ELR (cell line): Measurements from ENCODE around the gene ZNF689.
"Not testable (repeated sequence)": the region's sequence is repeated elsewhere in the genome, so short reads cannot be mapped to it uniquely, and the experiment has no call there.

Source experiments
- DNase-seq: peaks from one replicate; pipeline ENCODE4 v3.0.0-alpha.2; 2015; ENCODE audit warnings: low read depth

Gene ZNF689

DNA sequence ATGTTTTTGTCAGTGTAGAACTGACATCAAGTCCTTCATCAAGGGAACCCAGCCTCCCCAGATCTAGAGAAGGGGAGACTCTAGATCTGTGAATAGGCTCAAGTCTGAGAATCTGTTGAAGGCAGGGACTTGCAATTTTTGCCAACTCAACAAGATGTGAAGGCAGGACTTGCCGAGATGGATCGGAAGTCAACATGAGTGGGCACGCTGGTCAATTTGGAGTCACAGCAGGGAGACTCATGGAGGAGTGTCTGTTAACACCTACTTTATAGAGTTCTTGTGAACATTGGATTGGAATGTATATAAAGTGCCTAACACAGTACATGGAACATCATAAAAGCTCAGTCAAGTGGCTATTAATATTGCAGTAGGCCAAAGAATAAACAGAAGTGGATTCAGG is 10.0 kb downstream of the ZNF689 start:
- DNase-seq, result no peak

DNA sequence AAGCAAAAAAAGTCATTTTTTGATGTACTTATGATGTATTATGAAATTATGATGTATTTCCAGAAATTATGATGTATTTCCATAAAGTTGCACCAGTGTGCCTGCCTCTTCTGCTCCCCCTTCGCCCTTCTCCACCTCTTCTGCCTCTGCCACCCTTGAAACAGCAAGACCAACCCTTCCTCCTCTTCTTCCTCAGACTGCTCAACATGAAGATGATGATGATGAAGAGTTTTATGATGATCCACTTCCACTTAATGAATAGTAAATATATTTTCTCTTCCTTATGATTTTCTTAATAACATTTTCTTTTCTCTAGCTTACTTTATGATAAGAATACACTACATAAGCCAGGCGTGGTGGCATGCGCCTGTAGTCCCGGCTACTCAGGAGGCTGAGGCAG is 17.3 kb downstream of the ZNF689 start:
- DNase-seq, result no peak

DNA sequence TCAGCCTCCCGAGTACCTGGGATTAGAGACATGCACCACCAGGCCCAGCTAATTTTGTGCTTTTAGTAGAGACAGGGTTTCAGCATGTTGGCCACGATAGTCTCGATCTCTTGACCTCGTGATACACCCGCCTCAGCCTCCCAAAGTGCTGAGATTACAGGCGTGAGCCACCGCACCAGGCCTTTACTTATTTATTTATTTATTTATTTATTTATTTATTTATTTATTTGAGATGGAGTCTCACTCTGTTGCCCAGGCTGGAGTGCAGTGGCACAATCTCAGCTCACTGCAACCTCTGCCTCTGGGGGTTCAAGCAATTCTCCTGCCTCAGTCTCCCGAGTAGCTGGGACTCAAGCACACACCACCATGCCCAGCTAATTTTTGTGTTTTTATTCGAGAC is 19.3 kb downstream of the ZNF689 start:
- DNase-seq, result not testable (repeated sequence)

DNA sequence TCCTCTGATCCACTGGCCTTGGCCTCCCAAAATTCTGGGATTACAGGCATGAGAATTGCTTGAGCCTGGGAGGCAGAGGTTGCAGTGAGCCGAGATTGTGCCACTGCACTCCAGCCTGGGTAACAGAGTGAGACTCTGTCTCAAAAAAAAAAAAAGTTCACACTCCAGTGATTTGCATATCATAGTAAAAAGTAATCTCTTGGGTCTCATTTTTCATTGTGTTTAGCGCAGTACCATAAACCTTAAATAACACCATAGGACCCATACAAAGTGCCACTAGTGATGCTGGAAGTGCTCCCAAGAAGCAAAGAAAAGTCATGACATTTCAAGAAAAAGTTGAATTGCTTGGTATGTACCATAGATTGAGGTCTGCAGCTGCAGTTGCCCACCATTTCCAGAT is 20.6 kb downstream of the ZNF689 start:
- not testable (repeated sequence) for DNase-seq

DNA sequence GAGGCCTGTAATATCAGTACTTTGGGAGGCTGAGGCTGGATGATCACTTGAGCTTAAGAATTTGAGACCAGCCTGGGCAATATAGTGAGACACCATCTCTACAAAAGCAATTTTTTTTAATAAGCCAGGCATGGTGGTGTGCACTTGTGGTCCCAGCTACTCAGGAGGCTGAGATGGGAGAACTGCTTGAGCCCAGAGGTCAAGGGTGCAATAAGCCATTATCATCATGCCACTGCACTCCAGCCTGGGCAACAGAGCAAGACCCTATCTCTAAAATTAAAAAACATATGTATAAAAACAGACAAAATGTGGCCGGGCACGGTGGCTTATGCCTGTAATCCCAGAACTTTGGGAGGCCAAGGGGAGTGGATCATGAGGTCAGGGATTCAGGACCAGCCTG is 21.5 kb downstream of the ZNF689 start:
- no peak for DNase-seq

DNA sequence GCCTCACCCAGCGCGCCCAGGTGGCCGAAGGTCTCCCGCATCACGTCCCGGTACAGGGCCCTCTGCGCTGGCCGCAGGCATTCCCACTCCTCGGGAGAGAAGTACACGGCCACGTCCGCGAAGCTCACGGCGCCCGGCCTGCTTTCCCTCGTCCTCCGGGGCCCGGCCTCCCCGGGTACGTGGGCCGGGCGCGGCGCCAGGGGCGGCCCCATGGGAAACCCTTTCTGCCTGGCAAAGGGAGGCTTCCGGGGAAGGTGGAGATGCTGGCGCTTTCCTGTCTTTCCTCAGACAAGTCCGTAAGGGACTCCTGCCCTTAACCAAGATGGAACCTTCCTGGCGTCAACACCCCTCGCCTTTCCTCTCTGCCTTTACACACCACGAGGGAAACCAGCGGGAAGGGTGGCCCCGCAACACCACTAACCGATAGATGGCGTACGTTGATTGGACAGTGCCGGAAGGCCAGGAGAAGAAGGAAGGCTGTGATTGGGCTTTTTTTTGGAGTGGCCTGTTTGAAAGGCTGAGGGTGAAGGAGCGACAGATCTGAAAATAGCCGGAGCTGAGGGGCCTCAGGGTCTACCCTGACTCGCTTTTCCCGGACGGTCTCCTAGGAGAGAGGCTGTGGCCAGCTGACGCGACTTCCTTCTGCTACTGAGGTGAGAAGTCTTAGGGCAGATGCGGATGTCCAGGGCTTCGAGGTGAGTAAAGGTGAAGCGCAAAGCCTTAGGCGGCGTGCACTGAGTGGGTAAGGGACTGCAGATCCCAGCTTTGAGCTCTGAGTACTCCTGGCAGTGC is 24.6 kb downstream of the ZNF689 start, which contains the start of gene ZNF785:
Gene ZNF785 (minus strand): TSS at position 298 of the 792 bp plus-strand sequence. CDS start 86 bp downstream, at position 212.
- peak; percentile 99 for DNase-seq

DNA sequence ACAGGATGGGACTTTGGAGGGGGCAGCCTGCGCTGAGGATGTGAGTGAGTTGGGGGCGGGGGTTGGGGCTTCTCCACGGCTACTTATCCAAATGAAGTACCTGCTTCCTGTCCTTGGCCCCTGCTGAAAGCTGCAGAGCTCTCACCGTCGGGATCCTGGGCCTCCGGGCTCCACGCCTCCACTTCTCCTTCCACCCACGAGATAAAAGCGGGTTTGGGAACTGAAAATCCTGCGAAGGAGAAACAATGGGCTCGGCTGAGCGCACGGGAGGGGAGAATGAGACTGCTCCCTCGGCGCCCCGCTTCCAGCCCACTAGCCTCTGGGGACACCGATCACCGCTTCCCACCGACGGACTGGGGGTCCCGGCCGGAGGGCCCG is 25.2 kb downstream of the ZNF689 start:
- no peak for DNase-seq

DNA sequence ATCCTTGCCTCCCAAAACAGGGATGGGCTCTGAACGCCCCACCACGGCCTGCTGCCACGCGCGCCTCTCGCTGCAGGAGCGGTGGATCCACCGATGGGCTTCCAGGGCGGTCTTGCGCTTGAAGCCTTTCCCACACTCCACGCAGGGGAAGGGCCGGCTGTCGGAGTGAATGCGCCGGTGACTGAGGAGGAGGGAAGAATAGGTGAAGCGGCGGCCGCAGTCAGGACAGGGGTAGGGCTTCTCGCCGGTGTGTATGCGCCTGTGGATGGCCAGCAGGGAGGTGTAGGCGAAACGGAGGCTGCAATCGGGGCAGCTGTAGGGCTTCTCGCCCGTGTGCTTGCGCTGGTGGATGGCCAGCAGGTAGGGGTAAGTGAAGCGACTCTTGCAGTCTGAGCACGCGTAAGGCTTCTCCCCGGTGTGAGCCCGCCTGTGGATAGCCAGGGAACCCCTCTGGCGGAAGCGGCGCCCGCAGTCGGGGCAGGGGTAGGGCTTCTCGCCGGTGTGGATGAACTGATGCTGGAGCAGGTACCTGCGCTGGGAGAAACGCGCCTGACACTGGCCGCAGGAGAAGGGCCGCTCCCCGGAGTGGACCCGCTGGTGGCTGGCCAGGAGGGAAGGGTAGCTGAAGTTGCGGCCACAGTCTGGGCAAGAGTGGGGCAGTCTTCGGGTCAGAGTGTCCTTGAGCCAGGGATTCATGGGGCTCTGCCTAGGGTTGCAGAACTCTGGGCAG is 27.4 kb downstream of the ZNF689 start:
- no peak for DNase-seq

DNA sequence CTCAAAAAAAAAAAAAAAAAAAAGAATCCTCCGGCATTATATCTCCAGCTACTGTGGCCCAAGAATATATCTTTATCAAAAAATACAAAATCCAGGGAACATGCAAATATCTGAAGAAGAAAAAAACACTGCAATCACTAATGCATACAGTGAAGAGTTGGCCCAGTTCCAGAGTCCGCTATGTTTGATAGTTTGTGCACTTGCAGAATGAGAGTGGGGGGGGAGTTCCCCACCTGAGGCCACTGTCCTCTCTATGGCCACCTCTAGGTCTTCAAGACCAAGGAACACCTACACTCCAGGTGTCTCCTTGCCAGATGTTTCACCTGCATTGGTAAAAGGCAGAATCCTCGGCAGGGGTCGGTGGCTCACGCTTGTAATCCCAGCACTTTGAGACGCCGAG is 28.7 kb downstream of the ZNF689 start:
- no peak for DNase-seq

DNA sequence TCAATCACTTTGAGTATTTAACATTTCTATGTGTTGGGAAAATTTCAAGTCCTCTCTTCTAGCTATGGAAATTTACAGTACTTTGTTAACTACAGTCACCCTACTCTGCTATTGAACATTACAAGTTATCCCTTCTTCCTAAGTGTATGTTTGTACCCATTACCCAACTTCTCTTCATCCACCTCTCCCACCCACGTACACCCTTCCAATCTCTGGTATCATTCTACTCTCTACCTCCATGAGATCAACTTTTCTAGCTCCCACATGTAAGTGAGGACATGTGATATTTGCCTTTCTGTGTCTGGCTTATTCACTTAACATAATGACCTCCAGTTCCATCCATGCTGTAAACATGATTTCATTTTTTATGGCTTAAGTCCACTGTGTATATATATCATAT is 35.5 kb downstream of the ZNF689 start:
- DNase-seq, result no peak

DNA sequence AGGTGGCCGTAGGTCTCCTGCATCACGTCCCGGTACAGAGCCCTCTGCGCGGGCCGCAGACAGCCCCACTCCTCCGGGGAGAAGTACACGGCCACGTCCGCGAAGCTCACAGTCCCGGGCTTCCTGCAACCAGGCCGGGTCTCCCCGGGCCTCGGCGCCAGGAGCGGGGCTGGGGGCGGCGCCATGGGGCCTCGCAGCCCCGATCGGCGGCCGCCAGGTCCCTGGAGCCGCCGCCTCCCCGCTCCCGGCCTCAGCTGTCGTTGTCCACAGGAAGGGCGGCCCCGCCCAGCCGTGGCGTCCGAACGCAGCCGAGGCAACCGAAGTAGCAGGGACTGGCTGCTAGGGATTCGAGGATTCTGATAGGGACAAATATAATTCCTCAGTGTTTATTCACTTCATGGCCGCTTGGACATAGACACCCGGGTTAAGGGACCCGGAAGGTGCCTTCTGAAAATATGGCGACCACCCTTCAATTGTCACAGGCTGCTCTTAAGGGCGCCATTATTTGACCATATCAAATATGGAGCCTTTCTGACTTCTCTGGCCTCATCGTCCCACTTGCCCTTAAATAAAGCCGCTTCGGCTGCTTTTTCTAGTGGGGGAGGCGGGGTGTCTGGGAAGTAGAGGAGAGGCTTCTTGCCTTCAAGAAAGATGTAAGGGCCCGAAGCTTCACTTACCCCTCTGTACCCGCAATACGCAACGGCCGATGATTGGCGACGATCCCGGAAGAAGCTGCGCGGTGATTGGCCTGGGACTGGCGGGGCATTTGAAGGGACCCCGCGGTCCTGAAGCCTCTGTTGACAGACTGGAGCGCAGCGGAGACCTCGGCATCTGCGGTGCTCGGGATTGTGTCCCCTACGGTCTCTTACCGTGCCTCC is 38.5 kb downstream of the ZNF689 start, which contains the start of gene ZNF688:
Gene ZNF688 (minus strand): TSS at position 270 of the 878 bp plus-strand sequence. CDS start 85 bp downstream, at position 185.
- DNase-seq, result peak; percentile 98

DNA sequence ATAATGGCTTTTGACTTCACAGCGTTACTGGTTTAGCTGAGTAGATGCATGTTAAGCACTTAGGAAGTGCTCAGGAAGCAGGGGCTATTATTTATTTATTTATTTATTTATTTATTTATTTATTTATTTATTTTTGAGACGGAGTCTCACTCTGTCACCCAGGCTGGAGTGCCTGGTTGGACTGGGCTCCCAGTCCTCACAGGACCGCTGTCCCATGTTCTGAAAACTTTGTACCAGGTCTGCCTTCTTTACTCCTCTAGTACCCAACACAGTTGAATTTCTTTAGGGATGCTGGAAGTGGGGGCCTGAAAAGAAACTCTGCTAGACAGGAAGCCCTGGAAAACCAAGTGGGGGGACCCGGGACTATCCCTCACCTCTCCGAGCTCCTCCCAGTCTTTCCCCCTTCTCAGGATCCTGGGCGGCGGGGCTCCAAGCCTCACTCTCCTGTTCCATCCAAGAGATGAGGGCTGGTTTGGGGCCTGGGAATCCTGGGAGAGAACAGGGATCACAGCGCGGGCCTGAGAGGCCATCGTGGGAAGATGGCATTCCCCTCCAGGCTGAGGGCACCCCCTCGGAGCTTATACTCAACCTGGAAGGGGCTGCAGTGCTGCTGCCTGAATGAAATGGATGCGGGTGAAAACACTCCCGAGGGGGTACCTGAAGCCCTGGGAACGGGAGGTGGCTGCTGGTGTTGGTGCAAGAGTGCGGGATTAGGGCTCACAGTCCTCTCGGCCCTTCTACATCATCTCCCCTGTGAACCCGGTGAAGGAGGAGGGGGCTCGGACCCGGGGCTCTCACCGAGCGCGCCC is 39.3 kb downstream of the ZNF689 start:
- DNase-seq, result peak; percentile 40

DNA sequence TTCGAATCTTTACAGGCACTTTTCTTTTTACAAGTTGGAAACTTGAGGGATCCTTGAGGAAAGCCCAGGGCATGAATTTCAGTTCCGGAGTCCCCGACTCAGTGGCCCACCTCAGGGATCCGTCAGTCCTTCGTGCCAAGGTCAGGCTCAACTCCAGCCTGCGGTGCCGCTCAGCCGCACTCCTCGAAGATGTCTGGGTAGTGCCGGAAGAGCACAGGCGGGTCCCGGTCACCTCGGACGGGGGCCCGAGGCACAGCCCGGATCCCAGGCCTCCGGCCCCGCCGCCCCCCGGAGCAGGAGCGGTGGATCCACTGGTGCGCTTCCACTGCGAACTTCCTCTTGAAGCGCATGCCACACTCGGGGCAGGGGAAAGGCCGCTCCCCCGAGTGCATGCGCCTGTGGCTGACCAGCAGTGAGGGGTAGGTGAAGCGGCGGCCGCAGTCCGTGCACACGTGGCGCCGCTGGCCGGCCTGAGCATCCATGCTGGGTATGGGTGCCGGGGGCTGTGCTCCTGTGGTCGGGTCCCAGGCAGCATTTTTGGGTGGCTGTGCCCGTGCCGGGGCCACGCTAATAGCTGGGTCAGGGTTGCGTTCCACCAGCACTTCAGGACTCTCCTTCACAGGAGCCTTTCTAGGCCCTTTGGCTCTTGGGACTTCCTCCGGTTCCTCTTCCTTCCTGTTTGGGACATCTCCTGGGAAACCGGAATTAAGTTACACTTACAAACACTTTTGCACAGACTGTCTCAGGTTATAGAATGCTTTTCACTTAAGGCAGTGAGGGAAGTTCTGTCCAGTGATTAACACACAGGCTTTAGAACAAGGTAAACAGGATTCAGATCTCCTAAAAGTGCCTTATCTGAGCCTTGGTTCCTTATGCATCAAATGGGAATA is 40.2 kb downstream of the ZNF689 start:
- no peak for DNase-seq

DNA sequence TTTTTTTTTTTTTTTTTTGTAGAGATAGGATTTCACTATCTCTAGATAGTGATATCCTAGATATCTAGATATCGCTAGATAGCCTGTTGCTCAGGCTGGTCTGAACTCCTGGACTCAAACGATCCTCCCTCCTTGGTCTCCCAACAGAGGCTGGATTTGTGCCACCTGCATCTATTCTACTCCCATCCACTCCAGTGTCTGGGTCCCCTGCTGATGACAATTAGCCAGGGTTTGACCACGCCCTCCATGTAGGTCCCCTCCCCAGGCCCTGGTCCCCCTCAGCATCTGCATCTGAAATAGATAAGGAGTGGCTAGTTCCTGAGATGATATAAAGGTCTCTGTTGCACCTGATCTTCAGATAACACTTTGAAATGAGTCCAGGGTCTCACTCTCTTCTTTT is 40.9 kb downstream of the ZNF689 start:
- no peak for DNase-seq

DNA sequence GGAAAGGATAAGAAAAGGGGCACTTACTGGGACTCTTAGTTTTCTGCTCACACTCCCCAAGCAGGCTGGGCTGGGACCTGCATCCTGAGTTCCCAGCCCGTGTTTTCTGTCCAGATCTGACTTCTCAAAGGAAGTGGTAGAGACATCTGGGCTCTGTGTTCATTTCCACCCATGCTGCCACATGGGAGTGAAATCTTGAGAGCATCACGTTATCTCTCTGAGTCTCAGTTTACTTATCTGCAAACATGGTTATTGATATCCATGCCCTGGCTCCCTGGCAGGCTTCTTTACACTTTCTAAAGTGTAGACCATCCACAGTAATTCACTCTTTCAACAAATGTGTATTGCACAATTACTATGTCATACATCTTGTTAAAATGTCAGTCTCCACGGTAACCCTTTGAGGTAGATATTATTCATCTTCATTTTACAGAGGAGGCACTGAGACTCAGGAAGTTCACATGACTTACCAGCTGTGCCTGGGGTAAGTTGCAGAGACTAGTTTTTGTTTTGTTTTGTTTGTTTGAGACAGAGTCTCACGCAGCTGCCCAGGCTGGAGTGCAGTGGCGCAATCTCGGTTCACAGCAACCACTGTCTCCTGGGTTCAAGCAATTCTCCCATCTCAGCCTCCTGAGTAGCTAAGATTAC is 42.1 kb downstream of the ZNF689 start:
- DNase-seq, result peak; percentile 79

DNA sequence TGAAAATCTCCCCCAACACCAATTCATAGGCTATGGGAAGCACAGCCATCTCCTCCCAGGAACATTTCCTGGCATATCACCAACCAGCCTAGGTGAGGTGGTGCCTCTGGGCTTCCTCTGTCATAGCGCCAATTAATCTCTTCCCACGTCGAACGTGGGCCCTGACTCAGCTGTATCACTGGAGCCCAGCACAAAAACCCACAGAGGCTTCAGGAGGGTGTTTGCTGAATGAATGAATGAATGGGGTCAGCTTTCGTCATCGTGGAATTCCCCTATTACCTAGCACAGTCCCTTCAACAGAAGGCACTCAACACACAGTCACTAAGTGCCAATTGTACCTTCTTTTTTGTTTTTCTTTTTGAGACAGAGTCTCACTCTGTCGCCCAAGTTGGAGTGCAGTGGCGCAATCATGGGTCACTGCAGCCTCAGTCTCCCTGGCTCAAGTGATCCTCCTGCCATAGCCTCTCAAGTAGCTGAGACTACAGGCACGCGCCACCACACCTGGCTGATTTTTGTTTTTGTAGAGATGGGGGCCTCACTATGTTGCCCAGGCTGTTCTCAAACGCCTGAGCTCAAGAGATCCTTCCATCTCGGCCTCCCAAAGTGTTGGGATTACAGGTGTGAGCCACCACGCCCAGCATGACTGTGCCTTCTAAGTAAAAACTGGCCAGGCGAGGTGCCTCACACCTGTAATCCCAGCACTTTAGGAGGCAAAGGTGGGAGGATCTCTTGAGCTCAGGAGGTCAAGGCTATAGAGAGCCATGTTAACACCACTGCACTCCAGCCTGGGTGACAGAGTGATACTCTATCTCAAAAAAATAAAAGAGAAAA is 42.8 kb downstream of the ZNF689 start:
- DNase-seq, result peak; percentile 40

DNA sequence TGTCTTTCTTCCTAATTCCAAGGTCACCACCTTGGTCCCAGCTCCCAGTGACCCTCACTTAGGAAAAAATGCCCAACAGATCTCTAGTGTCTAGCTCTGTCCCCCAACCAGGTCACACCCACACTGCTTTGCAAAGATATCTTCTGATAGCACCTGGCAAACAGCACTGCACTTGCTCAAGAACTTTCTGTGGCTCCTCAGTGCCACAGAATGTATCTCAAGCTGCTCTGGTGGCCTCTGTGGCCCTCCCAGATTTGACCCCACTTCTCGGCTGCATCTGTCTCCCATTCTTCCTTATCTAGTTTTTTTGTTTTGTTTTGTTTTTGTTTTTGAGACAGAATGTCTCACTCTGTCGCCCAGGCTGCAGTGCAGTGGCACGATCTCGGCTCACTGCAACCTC is 43.7 kb downstream of the ZNF689 start:
- no peak for DNase-seq

DNA sequence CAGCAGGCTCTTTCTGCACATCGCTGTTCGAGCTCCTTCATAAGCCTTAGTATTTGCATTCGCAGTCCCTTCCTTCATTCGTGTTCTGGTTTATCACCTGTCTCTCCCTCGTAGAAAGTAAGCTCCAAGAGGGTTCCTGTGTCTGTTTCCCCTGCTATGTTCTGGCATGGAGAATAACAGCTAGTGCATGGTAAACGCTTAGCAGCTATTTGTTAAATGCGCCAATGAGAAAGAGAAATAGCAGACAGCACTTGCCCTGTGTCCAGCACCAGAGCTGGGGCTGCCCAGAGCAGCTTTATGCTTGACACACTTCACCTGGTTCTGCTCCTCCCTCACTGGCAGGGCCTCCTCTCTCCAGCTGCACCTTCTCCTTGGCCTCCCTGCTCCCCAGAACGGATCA is 44.2 kb downstream of the ZNF689 start:
- DNase-seq, result no peak

DNA sequence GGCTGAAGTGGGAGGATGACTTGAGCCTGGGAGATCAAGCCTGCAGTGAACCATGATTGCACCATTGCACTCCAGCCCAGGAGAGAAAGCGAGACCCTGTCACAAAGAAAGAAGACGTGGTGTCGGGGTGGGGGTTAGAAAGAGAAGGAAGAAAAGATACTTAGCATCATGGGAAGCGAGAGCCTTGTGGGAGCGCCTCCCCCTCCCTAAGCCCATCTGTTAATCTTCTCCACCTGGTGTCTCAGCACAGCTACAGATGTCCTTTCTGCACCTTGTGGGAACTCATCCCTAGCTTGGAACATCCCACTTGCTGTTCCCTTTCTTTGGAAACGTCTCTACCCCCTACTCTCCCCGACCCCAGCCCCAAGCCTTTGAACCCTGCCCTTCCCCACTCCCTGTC is 44.7 kb downstream of the ZNF689 start:
- no peak for DNase-seq
